OCI-M1 (cell line): ENCODE data around the gene SIX3.

ENCODE experiments used
- DNase-seq: peaks from one replicate; lab custom pipeline; 2025; lab: John Stamatoyannopoulos, UW

Gene SIX3

DNA sequence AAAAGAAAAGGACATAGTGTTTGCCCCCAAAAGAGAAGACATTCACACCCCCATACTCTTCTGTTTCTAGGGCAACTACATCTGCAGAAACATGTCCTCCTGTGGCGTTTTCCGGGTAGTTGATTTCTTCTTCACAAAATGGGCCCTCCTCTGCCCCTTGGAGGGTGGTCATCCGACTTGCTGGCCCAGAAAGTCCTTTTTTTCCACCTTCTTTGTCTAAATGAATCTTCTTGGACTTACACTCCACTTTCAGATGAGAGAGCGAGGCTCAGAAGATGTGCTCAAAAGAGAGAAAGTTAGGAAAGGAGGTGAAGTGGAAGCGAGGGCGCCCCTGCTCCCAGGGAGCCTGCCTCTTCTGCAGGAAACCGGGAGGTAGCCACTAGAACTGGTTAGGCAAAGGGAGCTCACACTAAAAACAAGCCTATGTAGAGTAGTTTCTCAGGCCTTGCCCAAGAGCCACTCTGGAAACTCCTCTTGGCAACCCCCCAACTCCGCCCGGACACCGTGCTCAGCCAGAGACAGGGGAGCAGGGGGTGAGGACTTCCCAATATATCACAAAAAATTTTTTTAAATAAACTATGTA lies 10.2 kb upstream of the SIX3 start:
- DNase-seq, result no peak

DNA sequence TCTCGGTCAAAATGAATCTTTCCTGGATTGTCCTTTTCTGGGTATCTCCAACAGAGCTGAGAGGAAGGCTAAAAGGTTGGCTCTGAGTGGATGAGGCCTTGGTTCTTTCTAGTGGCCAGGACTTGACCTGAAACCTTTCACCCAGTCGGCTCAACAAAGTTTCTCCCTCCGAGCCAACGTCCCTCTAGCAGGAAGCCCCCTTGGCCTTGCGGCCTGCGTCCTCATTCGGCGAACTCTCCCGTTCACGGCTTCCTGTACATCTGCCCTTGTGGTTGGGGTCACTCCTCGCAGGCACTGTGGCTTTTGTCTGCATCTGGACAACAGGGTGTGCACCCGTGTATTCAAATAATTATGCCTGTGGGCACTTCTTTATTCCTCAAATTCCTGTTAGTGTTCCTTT lies 9.4 kb upstream of the SIX3 start:
- DNase-seq, result no peak

DNA sequence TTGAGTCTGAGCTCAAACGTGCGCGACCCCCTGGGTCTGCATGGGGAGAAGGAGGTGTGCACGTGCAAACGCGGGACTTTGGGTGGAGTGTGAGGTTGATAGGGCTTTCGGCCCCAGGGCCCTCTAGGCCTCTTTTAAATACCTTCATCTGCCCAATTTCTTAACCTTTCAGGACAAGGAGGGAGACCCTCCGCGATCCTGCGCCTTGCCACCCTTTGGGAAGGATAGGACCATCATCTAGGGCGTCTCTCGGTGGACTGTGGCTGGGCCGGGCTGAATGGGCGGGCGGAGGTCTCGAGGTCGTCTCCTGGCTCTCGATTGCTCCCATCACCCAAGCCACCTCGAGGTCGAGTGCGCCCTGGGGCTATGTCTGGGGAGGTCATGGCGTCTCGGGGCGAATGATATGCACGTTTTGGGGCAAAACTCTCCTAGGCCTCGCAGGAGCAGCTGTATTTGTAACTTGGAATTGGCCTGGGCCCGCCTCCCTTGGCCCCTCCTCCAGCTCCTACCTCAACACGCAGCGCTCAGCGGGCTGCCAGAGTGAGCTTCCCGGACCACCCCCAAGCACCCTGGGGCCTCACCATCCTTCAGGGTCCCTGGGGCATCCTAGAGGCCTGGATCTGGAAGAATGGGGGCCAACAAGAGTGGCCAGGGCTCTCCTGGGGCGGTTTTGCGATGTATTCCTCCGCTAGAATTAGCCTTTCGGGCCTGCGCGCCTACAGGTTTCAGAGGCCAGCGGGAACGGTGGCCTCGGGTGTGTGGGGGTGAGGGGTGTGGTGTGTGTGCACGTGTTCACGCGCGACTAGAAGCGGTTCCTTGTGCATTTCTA lies 8.7 kb upstream of the SIX3 start:
- DNase-seq, result no peak

DNA sequence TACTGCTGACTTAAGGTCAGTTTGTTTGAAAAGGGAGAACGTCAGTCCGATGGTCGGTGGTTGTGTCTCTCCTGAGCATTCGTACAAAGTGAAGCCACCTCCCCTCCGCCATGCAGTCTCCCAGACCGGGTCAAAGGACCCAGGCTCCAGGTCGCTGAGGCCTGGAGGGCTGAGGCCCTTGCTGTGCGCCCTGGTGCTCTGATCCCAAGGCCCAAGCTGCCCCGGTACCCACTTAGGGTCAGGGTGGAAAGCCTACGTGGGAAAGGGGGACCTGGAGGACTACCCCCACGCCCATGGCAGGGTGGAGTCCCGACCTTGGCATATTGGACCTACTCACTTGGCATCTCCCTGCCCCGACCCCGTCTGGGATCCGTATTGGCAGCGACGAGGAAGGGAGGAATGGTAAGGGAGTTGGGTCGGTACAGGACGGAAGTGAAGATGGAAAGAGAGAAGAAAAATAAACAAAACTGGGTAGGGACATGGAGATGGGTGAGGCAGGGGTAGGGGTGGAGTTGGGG lies 8.0 kb upstream of the SIX3 start:
- no peak for DNase-seq

DNA sequence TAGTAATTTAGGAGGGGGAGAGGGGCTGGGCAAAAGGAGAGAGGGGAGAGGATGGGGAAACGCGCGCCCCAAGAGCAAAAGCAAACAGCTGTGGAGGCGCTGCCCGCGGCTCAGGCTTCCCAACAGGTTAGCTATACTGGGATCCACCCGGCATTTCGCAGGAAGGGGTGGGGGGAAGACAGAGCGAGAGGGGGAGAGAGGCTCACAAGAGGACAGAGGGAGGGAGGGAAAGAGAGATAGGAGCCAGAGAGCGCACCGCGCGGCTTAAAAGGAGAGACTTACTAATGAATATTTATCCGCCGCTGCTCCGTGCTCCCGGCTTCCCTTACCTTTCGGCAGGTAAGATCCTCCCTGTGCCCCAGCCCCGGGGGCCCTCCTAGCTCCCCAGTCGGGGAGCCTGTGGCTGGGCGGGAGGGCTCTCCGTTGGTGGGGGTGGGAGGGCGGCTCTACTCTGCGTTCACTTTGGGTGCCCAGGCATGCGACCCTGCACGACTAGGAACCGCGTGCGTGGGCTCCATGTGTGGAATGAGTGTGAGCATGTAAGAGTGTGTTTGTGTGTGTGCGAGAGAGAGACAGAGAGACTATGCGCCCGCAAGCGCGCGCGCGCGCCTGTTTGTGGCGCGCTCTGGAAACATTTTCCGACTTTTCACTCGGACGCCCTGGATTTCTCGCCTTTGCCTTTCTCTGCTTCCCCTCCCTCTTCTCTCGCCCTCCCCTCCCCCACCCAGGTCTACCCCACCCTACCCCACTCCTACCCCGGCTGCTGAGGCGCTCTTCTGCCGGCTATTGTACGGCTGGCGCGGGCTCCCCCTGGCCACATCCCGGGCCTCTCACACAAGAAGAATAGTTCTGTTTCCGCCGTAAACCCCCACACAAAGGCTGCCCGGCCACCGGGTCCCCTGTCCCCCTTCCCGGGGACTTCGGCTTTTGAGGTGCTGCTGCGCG lies 7.2 kb upstream of the SIX3 start:
- DNase-seq, result no peak

DNA sequence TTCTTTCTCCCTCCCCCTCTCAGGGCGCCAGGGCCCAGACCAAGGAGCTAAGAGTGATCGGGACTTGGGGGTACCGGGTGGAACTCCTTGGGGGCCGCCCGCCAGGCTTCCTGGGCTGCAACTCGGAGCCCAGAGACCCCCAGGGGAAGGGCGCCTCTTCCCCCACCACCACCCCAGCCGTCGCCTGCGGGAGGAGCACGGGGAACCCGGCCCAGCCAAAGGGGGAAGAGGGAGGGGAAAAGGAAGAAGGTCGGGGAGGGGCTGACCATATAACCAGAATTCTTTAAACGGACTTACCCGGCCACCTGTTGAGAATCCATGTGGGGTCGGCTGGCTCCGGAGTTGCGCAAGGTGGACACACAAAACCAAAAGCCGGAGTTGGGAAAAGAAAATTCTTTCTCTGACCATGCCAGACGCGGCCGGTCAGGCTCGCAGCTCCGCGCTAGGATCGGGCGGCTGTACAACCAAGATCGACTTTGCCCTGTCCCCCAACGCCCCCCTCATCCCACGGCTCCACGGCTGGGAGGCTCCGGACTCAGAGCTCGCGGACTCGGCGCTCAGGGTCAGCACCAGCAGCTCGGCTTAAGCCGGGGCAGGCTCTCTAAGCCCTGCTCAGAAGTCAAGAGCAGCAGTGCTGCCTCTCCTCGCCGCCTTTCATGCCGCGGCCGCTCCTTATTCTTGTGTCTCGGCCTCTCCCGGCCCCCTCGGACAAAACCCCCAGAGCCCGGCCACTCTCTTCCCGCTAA lies 6.3 kb upstream of the SIX3 start:
- DNase-seq, result no peak

DNA sequence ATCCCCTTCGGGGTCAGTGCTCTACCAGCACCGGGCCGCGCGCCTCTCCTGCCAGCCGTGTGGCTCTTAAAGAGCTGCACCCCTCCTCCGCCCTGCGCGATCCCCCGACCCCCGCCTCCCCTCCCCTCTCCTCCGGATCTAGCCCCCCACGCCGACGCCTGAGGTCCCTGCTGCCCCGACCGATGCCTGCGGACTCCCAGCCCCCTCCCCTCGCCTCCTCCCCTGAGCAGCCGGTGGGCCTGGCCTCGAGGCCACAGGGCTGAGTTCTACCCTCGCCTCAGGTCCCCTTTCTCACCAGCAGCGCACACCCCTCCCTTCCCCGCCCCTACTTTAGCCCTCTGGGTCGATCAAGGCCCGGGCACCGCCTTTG lies 5.8 kb upstream of the SIX3 start:
- no peak for DNase-seq

DNA sequence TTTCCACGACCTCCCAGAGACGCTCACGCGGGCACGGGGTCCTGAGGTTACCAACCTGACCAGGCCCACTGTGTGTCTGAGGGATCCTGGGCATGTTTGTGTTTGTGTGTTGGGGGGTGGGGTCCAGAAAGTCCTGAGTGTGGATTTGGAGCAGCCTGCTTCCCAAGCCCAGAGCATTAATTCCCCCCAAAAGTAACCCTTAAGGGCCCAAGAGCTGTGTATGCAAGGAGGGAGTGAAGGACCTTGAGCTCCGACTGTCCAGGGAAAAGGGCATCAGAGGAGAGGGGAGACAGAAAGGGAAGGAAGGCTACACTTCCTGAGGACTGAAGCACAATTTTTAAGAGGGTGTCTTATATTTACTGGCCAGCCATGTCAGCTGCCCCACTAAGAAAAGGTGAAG lies 5.2 kb upstream of the SIX3 start:
- no peak for DNase-seq

DNA sequence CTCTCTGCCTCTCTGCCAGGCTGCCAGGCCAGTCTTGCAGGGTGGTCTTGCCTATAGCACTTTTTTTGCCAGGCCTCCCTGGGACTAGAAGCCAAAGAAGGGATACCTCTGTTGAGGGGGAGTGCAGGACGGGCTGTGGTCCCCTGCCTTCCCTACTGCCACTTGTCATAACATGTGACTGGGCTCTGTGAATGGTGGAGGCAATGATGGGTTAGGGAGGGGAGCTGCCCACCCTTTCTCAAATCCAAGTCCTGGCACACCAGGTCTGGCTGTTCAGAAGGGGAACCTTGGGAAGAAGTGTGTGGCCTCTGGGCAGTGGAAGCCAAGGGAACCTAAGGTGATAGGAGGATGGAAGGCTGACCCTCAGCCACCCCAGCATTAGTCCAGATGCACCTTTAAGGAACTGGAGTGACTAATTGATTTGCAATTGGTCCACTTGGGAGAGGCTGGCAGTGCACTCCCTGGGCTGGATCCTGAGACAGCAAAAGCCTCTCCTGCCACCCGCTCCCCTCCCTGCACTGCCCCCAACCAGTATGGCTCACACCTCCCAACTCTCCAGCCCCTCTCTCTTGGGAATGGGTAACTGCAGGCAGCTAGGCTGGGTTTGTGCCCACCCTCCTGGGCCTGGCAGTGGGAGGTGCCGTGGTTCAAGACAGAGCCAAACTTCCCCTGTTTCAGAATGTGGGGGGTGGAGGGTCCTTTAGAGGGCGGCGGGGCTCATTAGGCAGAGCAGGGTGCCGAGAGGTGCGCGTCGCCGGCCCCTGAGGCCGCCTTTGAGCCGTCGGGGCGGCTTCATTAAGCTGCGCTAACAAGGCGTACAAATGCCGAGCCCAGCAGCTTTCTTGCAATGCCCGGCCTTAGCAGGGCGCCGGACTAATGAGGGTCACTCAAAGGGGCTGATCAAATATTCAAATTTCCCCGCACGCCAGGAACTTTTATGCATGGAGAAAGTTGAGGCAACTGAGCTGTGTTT lies 4.5 kb upstream of the SIX3 start:
- DNase-seq, result no peak

DNA sequence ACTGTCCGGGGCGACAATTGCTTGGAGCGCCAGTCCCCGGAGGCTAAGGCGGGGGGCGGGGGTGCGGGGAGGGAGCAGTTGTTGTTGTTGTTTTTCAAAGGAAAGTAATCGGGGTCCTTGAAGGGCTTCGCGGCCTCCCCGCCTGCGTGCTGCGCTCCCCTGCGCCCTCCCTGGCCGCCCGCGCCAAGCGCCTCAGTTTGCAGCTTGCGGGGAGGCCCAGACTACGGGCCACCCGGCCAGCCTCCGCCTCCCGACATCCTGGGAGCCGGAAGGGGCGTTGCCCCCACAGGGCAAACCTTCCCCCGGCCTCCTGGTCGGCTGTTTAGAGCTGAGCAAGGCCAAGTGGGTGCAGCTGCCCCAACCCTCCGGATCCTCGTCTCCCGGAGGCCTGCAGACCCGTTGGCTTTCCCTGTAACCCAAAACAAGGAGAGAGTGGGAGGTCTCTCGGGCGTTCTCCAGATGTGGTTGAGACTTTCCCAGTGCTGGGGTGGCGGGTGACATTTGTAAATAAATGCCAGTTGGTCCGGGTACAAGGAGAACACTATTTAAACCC lies 3.7 kb upstream of the SIX3 start:
- DNase-seq, result no peak

DNA sequence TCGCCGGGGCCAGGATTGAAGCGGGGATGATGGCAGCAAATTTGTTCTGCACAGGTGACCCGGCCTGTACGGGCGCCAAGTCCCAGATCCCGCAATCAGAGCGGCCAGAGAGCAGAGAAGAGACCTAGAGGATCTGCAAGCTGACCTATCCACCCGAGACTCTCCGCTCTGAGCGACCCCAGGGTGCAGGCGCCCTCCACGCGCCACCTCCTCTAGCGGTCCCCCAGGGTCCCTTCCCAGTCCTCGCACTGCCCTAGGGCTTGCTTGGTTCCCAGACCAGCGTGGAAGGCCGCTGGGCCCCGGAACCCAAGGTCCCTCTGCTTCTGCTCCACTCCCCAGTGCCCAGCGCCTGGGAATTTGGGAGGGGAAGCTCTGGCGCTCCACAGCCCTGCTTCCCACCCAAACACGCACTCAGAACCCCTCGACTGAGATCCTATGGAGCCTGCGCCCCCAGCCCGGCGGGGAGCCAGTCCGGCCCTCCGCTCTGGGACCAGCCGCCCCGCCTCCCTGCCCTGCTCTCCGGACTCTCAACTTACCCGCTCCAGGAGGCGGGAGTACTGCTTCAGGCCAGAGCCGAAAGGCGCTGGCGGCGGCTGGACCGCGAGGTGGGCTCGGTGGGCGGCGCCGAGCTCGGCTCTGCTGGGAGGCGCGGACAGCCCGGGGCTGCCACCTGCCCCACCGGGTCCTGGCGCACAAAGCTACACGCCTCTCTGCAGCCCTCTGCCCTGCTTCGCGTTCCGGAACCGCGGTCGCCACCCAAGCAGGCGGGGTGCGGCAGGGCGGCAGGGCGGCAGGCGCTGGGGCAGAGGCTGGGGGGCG lies 3.0 kb upstream of the SIX3 start:
- DNase-seq, result no peak

DNA sequence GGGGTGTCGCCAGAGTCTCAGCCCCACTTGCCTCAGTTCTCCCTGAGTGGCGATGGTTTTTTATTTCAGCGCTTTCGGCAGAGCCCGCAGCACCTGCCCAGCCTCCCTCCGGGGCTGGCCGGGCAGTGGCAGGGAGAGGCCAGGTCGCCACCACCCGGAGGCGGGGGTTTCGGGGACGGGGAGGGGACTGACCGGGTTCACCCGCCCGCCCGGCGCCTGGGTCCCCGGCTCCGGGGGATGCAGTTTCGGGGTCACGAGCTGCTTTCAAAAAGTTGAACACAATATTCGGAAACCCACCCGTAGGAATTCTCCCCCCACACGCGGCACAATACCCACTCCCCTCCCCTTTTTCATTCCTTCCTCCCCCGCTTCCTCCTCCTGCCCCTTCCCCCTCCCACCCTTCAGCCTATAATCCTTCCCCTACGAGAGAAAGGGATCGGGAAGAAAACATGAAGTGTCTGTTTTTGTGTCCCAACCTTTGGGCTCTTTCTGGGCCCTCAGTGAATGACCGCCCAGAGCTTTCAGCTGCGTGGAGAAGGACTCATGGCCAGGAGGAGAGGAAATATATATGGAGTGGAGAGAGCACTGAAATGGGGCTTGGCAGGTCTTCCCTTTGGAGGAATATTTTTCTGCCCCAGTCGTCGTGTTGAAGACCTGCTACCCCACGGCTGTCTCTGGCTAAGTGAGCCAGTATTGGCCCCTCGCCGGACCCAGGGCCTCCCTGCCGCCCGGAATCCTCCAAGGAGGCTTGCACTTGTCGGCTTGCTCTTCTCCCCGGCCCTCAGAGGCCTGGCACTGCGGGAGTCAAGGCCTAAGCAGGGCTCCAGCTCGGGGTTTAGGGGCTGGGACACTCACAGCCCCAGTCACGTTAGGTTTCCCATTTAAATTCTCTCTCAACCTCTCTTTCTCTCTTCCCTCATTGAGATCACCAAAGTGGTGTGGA lies 2.1 kb upstream of the SIX3 start:
- DNase-seq, result no peak

DNA sequence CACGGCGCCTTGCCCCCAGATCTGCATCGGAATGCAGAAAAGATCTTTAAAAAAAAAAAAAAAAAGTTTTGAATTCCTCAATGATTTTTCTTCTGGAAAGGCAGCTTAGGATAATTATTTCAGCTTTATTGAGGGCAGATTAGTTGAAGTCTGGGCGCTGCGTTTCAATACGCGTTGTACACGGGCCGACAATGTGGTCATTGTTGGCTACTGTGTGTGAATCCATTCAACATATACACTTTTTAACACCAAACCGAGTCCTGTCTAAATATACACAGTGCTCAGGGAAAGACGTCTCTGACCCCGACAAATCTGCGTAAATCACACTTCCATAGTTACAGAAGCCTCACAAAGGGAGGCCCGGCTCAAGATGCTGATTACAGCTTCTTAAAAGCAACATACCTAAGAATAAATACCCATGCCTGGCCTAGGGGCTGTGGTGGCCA lies 1.4 kb upstream of the SIX3 start:
- DNase-seq, result no peak

DNA sequence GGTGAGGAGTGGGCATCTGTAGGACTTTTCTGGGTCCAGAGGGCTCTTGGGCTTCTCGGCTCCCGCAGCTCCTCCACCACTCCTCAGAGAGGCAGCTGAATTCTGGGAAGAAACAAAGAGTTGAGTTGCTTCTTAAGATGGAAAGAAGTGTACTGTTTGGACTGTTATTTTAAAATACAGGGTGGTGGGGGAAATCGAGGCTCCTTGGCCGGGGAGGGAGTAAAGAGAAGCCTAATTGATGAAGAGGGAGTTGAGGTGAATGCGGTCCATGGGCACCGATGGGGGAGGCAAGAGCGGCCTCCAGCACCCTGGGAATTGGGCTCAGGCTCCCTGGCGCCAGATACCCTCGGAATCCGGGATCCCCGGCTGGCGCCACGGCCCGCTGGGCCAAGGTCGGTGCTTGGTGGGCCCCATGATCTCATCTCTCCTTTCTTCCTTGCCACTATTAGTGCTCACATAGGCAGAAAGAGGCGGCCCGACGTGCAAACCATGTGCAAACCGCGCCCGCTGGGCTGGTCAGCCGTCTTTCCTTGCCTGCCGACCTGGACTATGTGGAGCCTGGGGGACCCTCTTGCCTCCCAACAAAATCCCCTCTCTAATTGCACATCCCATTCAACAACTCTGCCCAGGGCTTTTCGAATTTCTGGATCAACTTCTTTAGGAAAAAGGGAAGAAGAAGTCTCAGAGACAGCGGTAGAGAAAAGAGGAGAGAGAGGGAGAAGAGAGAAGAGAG lies 604 bp upstream of the SIX3 start:
- no peak for DNase-seq

DNA sequence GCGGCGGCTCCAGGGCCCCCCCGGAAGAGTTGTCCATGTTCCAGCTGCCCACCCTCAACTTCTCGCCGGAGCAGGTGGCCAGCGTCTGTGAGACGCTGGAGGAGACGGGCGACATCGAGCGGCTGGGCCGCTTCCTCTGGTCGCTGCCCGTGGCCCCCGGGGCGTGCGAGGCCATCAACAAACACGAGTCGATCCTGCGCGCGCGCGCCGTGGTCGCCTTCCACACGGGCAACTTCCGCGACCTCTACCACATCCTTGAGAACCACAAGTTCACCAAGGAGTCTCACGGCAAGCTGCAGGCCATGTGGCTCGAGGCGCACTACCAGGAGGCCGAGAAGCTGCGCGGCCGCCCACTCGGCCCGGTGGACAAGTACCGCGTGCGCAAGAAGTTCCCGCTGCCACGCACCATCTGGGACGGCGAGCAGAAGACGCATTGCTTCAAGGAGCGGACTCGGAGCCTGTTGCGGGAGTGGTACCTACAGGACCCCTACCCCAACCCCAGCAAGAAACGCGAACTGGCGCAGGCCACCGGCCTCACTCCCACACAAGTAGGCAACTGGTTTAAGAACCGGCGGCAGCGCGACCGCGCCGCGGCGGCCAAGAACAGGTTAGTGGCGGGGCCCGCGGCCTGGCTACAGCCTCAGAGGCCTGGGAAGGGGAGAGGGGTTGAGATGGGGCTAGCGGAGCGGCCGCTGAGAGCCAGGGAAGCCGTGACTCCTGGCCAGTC lies 965 bp downstream of the SIX3 start:
- no peak for DNase-seq

DNA sequence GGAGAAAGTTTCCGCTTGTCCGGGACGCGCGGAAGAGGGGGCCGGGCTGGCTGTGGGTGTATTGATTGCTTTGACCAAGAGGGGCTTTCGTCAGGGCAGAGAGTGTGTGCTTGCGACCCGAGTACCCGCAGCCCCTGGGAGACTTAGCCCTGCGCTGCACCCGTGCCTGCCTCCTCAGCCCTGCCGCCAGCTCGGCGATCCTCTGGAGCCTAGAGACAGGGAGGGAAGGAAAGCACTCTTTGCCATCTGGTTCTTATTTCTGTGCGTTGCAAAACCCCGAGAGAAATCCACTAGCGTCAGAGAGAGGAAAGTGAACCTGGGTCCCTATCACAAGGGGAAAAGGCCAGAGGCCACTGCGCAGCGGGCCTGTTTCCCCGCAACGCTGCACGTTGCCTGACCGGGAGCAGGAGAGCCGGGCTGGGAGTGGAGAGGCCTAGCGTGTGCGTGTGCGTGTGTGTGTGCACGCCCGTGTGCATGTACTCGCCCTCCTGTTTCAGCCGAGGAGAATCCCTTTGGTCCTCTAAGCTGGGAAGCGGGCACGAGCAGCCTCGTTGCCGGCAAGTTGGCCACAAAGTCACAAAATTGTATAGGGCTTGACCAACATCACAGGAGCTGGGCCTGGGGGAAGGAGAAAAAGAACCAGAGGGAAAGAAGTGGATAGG lies 1.7 kb downstream of the SIX3 start:
- no peak for DNase-seq
